HL-60 (cell line): Measurements from ENCODE around the gene DPH6.

Experiments used
- DNase-seq, 2 experiments: peaks; one replicate each; pipeline ENCODE4 v3.0.0-alpha.2; 2010 to 2020; ENCODE audit warnings: low read depth in 1 of 2, low spot score in 1 of 2
- H3K27ac ChIP-seq: fragments of 250-450 bp; sonication (Bioruptor Pico); replicated peaks from 2 replicates; pipeline ENCODE4 v1.5.1; 2020; ENCODE audit warnings: mild to moderate bottlenecking, moderate library complexity
- H3K27me3 ChIP-seq: fragments of 250-450 bp; sonication (Bioruptor Pico); 2 replicates; pipeline ENCODE4 v1.5.1; 2021; ENCODE audit warnings: mild to moderate bottlenecking, moderate library complexity; ENCODE audit not compliant: insufficient read depth, poor library complexity, severe bottlenecking
- H3K4me3 ChIP-seq: replicated peaks from 2 replicates; pipeline ENCODE4 v1.5.1; 2011; ENCODE audit warnings: mild to moderate bottlenecking, control low read depth, low read length; ENCODE audit not compliant: insufficient read depth
- GABPA ChIP-seq: IDR thresholded peaks from 2 replicates; pipeline ENCODE4 v1.6.1; 2012; ENCODE audit warnings: low read depth
- POLR2AphosphoS5 ChIP-seq: IDR thresholded peaks from 2 replicates; pipeline ENCODE4 v1.6.1; 2012; ENCODE audit warnings: low read depth
- SPI1 ChIP-seq: IDR thresholded peaks from 2 replicates; pipeline ENCODE4 v1.6.1; 2012; ENCODE audit warnings: low read depth, mild to moderate bottlenecking, borderline replicate concordance
- TF ChIP-seq, protein P1 (sequence below): IDR thresholded peaks from 2 replicates; pipeline ENCODE4 v1.6.1; 2012; ENCODE audit warnings: low read depth; ENCODE audit not compliant: insufficient replicate concordance
- TF ChIP-seq, protein P2 (sequence below): IDR thresholded peaks from one replicate; pipeline ENCODE4 v1.5.1; 2011; ENCODE audit warnings: low read length, control low read depth, inconsistent platforms; ENCODE audit not compliant: insufficient read depth

Gene DPH6

DNA sequence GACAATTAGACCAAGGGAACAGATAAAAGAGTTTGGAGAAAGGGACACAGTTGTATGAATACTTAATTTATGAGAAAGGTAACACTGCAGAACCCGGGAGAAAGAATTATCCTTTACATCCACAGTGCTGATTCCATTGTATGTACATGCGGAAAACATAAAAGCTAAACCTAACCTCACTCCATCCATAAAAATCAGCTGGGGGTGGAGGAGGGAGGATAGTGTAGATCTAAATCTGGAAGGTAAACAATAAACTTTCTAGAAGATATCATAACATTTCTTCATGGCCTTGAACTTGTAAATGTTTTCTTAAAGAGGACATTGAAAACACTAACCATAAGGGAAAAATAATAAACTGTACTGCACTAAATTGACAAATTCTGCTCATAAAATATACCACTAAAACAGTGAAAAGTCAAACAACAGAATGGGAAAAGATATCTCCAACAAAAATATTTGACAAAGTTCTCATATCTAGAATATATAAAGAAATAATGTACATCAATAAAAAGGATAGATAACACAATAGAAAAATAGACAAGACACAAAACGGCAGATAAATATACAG, 220.5 kb downstream of the DPH6 start:
- no peak overlapping the region for H3K4me3 ChIP-seq
- TF ChIP-seq, protein P1, sequence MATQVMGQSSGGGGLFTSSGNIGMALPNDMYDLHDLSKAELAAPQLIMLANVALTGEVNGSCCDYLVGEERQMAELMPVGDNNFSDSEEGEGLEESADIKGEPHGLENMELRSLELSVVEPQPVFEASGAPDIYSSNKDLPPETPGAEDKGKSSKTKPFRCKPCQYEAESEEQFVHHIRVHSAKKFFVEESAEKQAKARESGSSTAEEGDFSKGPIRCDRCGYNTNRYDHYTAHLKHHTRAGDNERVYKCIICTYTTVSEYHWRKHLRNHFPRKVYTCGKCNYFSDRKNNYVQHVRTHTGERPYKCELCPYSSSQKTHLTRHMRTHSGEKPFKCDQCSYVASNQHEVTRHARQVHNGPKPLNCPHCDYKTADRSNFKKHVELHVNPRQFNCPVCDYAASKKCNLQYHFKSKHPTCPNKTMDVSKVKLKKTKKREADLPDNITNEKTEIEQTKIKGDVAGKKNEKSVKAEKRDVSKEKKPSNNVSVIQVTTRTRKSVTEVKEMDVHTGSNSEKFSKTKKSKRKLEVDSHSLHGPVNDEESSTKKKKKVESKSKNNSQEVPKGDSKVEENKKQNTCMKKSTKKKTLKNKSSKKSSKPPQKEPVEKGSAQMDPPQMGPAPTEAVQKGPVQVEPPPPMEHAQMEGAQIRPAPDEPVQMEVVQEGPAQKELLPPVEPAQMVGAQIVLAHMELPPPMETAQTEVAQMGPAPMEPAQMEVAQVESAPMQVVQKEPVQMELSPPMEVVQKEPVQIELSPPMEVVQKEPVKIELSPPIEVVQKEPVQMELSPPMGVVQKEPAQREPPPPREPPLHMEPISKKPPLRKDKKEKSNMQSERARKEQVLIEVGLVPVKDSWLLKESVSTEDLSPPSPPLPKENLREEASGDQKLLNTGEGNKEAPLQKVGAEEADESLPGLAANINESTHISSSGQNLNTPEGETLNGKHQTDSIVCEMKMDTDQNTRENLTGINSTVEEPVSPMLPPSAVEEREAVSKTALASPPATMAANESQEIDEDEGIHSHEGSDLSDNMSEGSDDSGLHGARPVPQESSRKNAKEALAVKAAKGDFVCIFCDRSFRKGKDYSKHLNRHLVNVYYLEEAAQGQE: no peak
- no peak for TF ChIP-seq GABPA
- no peak for TF ChIP-seq SPI1
- TF ChIP-seq POLR2AphosphoS5: no peak
- TF ChIP-seq, protein P2, sequence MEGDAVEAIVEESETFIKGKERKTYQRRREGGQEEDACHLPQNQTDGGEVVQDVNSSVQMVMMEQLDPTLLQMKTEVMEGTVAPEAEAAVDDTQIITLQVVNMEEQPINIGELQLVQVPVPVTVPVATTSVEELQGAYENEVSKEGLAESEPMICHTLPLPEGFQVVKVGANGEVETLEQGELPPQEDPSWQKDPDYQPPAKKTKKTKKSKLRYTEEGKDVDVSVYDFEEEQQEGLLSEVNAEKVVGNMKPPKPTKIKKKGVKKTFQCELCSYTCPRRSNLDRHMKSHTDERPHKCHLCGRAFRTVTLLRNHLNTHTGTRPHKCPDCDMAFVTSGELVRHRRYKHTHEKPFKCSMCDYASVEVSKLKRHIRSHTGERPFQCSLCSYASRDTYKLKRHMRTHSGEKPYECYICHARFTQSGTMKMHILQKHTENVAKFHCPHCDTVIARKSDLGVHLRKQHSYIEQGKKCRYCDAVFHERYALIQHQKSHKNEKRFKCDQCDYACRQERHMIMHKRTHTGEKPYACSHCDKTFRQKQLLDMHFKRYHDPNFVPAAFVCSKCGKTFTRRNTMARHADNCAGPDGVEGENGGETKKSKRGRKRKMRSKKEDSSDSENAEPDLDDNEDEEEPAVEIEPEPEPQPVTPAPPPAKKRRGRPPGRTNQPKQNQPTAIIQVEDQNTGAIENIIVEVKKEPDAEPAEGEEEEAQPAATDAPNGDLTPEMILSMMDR: no peak
- no peaks in the 10 kb centered on the region for H3K27me3 ChIP-seq
- no peak for DNase-seq
- H3K27ac ChIP-seq: no peak overlapping the region

- H3K27me3 ChIP-seq: no peaks in the 10 kb centered on the region
- TF ChIP-seq, protein P1: no peak
- TF ChIP-seq SPI1 (no peak), GABPA (no peak), POLR2AphosphoS5 (no peak)
- TF ChIP-seq, protein P2: no peak
- no peak for DNase-seq
- no peak overlapping the region for H3K4me3 ChIP-seq
- no peak overlapping the region for H3K27ac ChIP-seq
Measured at GRCh38 chr15:35323141-35323540, 222.8 kb downstream of the DPH6 start.

GRCh38 chr15:35321926-35322325, 224.0 kb downstream of the DPH6 start:
- no peaks in the 10 kb centered on the region for H3K27me3 ChIP-seq
- no peak overlapping the region for H3K27ac ChIP-seq
- H3K4me3 ChIP-seq: no peak overlapping the region
- DNase-seq: no peak
- TF ChIP-seq GABPA: no peak
- TF ChIP-seq, protein P1: no peak
- TF ChIP-seq, protein P2: no peak
